Upper lobe of left lung (tissue), 6 donors: ENCODE data around the gene DCAF17. TPM values are rescaled to one million over a fixed set of nuclear protein-coding genes. Genes with fewer than 3 reads are reported as not detected.

ENCODE experiments used
- ATAC-seq, 2 donors: fragments of 200-7000 bp; cut with Tn5 transposase; one replicate each; pipeline ENCODE4 v1.9.1; 2022; ENCODE audit warnings: mild to moderate bottlenecking in 2 of 2, moderate library complexity in 2 of 2; ENCODE audit not compliant: low FRiP score in 2 of 2
- DNase-seq, 2 donors: peaks; one replicate each; pipeline ENCODE4 v3.0.0-alpha.2; 2019 to 2020
- H3K27ac ChIP-seq, 4 donors: fragments of 200-600 bp; sonication (generic); one replicate each; pipeline ENCODE4 v1.5.1; 2016 to 2019
- H3K27me3 ChIP-seq, 4 donors: fragments of 200-600 bp; sonication (generic); one replicate each; pipeline ENCODE4 v1.5.1; 2017 to 2019
- H3K36me3 ChIP-seq, 4 donors: fragments of 200-600 bp; sonication (generic); one replicate each; pipeline ENCODE4 v1.5.1; 2016 to 2019
- H3K4me1 ChIP-seq, 4 donors: fragments of 200-600 bp; sonication (generic); one replicate each; pipeline ENCODE4 v1.5.1; 2018 to 2019
- H3K4me3 ChIP-seq, 4 donors: fragments of 200-600 bp; sonication (generic); one replicate each; pipeline ENCODE4 v1.5.1; 2017 to 2019; ENCODE audit warnings: mild to moderate bottlenecking in 2 of 4, moderate library complexity in 1 of 4
- H3K9me3 ChIP-seq, 4 donors: fragments of 200-600 bp; sonication (generic); one replicate each; pipeline ENCODE4 v1.5.1; 2018 to 2019
- CTCF ChIP-seq, 6 experiments: fragments of 450-650 bp in 4 of 6; fragments of 200-600 bp in 2 of 6; sonication (generic) in 2 of 6; IDR thresholded peaks; one replicate each; pipeline ENCODE4 v1.5.1; 2016 to 2019; ENCODE audit warnings: antibody characterized with exemption in 6 of 6
- EP300 ChIP-seq, 4 donors: sonication (generic); formaldehyde crosslinking; IDR thresholded peaks; one replicate each; pipeline ENCODE4 v1.5.1; 2017; ENCODE audit warnings: antibody characterized with exemption in 4 of 4, control low read depth in 2 of 4
- POLR2A ChIP-seq, 4 donors: fragments of 450-650 bp; IDR thresholded peaks; one replicate each; pipeline ENCODE4 v1.5.1; 2016 to 2017; ENCODE audit warnings: antibody characterized with exemption in 4 of 4, mild to moderate bottlenecking in 2 of 4
- POLR2AphosphoS5 ChIP-seq, 2 donors: sonication (generic); formaldehyde crosslinking; IDR thresholded peaks; one replicate each; pipeline ENCODE4 v1.5.1; 2017; ENCODE audit warnings: antibody characterized with exemption in 2 of 2
- WGBS, 2 donors: methylation state at CpG; one replicate each; pipeline ENCODE4 v1.1.5; 2017 to 2018; 5-methylcytosine and 5-hydroxymethylcytosine counted together
- total RNA-seq, 6 donors: library from RNA; depleted of rRNA in 4 of 6; stranded (reverse); fragments of >200 nt in 4 of 6; gene quantifications; one replicate each; pipeline versions ENCODE4 v1.1.0 to v1.2.1, GENCODE V29; 2016 to 2021
- donor health status: DM: no; HTN: no; CAD: no; lungs with moderate emphysema.
- donor health status: DM: no; HTN: yes; CAD: no; lungs with severe emphysema.

DCAF17 gene
- total RNA-seq = 10 to 100 TPM in 4 of 6 donors, 1 to 10 TPM in 2; 6.2 to 24.7 (median 11.9) TPM

GRCh38 chr2:171434013-171434989 is at the start of gene DCAF17:
Gene DCAF17, plus strand, starts transcription at chr2:171434226. Its CDS starts 352 bp downstream, at chr2:171434578.
- Histone ChIP-seq H3K9me3 (no peaks in the 10 kb centered on the region), H3K4me3 (peak within 1 kb of the TSS; percentile 76 to 92 (median 86)), H3K27me3 (no peaks in the 10 kb centered on the region), H3K36me3 (peaks cover 0 to 25% (median 2%) of the 10 kb centered on the region in 4 donors), H3K4me1 (peaks cover 11 to 16% (median 13%) of the 10 kb centered on the region in 4 donors), H3K27ac (peak within 1 kb of the TSS; percentile 97 to 98 (median 97))
- WGBS, 2 donors = 0% methylated on average over 7 to 30 of the region's 92 CpGs
- TF ChIP-seq EP300 (IDR thresholded peaks at IDR 0.05) (no peak), POLR2AphosphoS5 (IDR thresholded peaks at IDR 0.05) (peak; percentile 69 to 75), POLR2A (IDR thresholded peaks at IDR 0.05) (peak in 3 of 4 donors; percentile 33 to 86 (median 75)), CTCF (IDR thresholded peaks at IDR 0.05) (peak in 3 of 6 experiments; percentile 19 to 56 (median 32))
- DNase-seq = peak; percentile 97 to 98
- ATAC-seq = peak; percentile 99 to 100

- Histone ChIP-seq H3K4me1 (no peaks in the 10 kb centered on the region), H3K27ac (no peak overlapping the region), H3K27me3 (no peaks in the 10 kb centered on the region), H3K4me3 (no peak overlapping the region), H3K36me3 (no peaks in the 10 kb centered on the region), H3K9me3 (no peaks in the 10 kb centered on the region)
- WGBS, 2 donors = 92% methylated on average over 9 to 10 of the region's 10 CpGs
- DNase-seq = peak in 1 of 2 donors; percentile 13
- no peak for ATAC-seq
- TF ChIP-seq EP300 (IDR thresholded peaks at IDR 0.05) = no peak
- TF ChIP-seq POLR2A (IDR thresholded peaks at IDR 0.05) = no peak
- TF ChIP-seq POLR2AphosphoS5 (IDR thresholded peaks at IDR 0.05) = no peak
- TF ChIP-seq CTCF (IDR thresholded peaks at IDR 0.05) = no peak
These were observed 47.4 kb upstream of the DCAF17 start for GRCh38 chr2:171386627-171387026.

- DNase-seq = no peak
- no peaks in the 10 kb centered on the region for H3K27me3 ChIP-seq
- WGBS, 2 donors = 88 to 96% methylated on average over 7 of the region's 7 CpGs
- no peak overlapping the region for H3K27ac ChIP-seq
- no peaks in the 10 kb centered on the region for H3K36me3 ChIP-seq
- H3K4me1 ChIP-seq = no peaks in the 10 kb centered on the region
- TF ChIP-seq POLR2A (IDR thresholded peaks at IDR 0.05) = no peak
- no peak for TF ChIP-seq CTCF (IDR thresholded peaks at IDR 0.05)
- no peak for TF ChIP-seq POLR2AphosphoS5 (IDR thresholded peaks at IDR 0.05)
- TF ChIP-seq EP300 (IDR thresholded peaks at IDR 0.05) = no peak
- no peaks in the 10 kb centered on the region for H3K9me3 ChIP-seq
- H3K4me3 ChIP-seq = no peak overlapping the region
- no peak for ATAC-seq
These were observed 47.0 kb upstream of the DCAF17 start for GRCh38 chr2:171387052-171387451.

GRCh38 chr2:171389325-171389724 is 44.7 kb upstream of the DCAF17 start:
- Histone ChIP-seq H3K36me3 (no peaks in the 10 kb centered on the region), H3K27ac (no peak overlapping the region), H3K27me3 (no peaks in the 10 kb centered on the region), H3K4me3 (no peak overlapping the region), H3K4me1 (no peaks in the 10 kb centered on the region), H3K9me3 (no peaks in the 10 kb centered on the region)
- DNase-seq = no peak
- TF ChIP-seq POLR2A (IDR thresholded peaks at IDR 0.05) = no peak
- no peak for ATAC-seq
- WGBS, 2 donors = 100% methylated on average over 1 of the region's 1 CpG

GRCh38 chr2:171389780-171390179 is 44.2 kb upstream of the DCAF17 start:
- Histone ChIP-seq H3K9me3 (no peaks in the 10 kb centered on the region), H3K27ac (no peak overlapping the region), H3K4me1 (no peaks in the 10 kb centered on the region), H3K4me3 (no peak overlapping the region), H3K36me3 (no peaks in the 10 kb centered on the region), H3K27me3 (no peaks in the 10 kb centered on the region)
- TF ChIP-seq POLR2AphosphoS5 (IDR thresholded peaks at IDR 0.05) (no peak), CTCF (IDR thresholded peaks at IDR 0.05) (no peak), POLR2A (IDR thresholded peaks at IDR 0.05) (no peak), EP300 (IDR thresholded peaks at IDR 0.05) (no peak)
- no peak for DNase-seq
- 97 to 100% methylated on average over 1 of the region's 1 CpG for WGBS, 2 donors
- no peak for ATAC-seq
